RWPE2 (cell line): ENCODE data around the gene SCARB2.

ENCODE experiments used
- ATAC-seq: fragments of 200-7000 bp; cut with Tn5 transposase; 3 replicates; pipeline ENCODE4 v1.9.1; 2021; ENCODE audit warnings: low read depth
- DNase-seq: peaks from one replicate; pipeline ENCODE4 v3.0.0-alpha.2; 2020; ENCODE audit warnings: low spot score
- H3K27ac ChIP-seq: fragments of 450-650 bp; 2 replicates; pipeline ENCODE4 v1.5.1; 2017; ENCODE audit warnings: mild to moderate bottlenecking; ENCODE audit not compliant: poor library complexity, severe bottlenecking
- H3K27me3 ChIP-seq: fragments of 250-450 bp; sonication (Bioruptor Pico); 2 replicates; pipeline ENCODE4 v1.5.1; 2021; ENCODE audit warnings: mild to moderate bottlenecking, moderate library complexity; ENCODE audit not compliant: insufficient read depth, poor library complexity, severe bottlenecking
- H3K36me3 ChIP-seq: fragments of 250-450 bp; sonication (Bioruptor Pico); 2 replicates; pipeline ENCODE4 v1.5.1; 2020; ENCODE audit warnings: low read depth, mild to moderate bottlenecking, moderate library complexity
- H3K4me1 ChIP-seq: fragments of 250-450 bp; sonication (Bioruptor Pico); 2 replicates; pipeline ENCODE4 v1.5.1; 2021; ENCODE audit warnings: mild to moderate bottlenecking, moderate library complexity; ENCODE audit not compliant: insufficient read depth, poor library complexity, severe bottlenecking
- H3K4me3 ChIP-seq: fragments of 250-450 bp; sonication (Bioruptor Pico); 2 replicates; pipeline ENCODE4 v1.5.1; 2021; ENCODE audit warnings: mild to moderate bottlenecking, moderate library complexity; ENCODE audit not compliant: severe bottlenecking
- H3K9me3 ChIP-seq: fragments of 250-450 bp; sonication (Bioruptor Pico); 2 replicates; pipeline ENCODE4 v1.5.1; 2021; ENCODE audit warnings: mild to moderate bottlenecking, moderate library complexity; ENCODE audit not compliant: severe bottlenecking
- CTCF ChIP-seq: fragments of 450-650 bp; IDR thresholded peaks from one replicate; pipeline ENCODE4 v1.5.1; 2017; ENCODE audit warnings: mild to moderate bottlenecking, moderate library complexity; ENCODE audit not compliant: poor library complexity, severe bottlenecking

SCARB2 gene

GRCh38 chr4:76192236-76192635 lies 21.4 kb downstream of the SCARB2 start:
- no peaks in the 10 kb centered on the region for H3K9me3 ChIP-seq
- no peak for TF ChIP-seq CTCF
- H3K36me3 ChIP-seq, result peaks cover 36% of the 10 kb centered on the region
- DNase-seq (no peak), ATAC-seq (no peak)
- no peaks in the 10 kb centered on the region for H3K27me3 ChIP-seq
- H3K27ac ChIP-seq, result no peak overlapping the region
- H3K4me3 ChIP-seq, result no peak overlapping the region
- H3K4me1 ChIP-seq, result peaks cover 20% of the 10 kb centered on the region

- Histone ChIP-seq H3K27me3 (no peaks in the 10 kb centered on the region), H3K36me3 (peaks cover 24% of the 10 kb centered on the region), H3K9me3 (no peaks in the 10 kb centered on the region), H3K4me3 (no peak overlapping the region), H3K4me1 (no peaks in the 10 kb centered on the region), H3K27ac (no peak overlapping the region)
- ATAC-seq (no peak), DNase-seq (no peak)
- TF ChIP-seq CTCF, result no peak
These were observed 25.1 kb downstream of the SCARB2 start for GRCh38 chr4:76188557-76188956.

- H3K4me1 ChIP-seq, result no peaks in the 10 kb centered on the region
- H3K9me3 ChIP-seq, result no peaks in the 10 kb centered on the region
- DNase-seq (no peak), ATAC-seq (no peak)
- H3K36me3 ChIP-seq, result peaks cover 20% of the 10 kb centered on the region
- H3K27me3 ChIP-seq, result no peaks in the 10 kb centered on the region
- H3K4me3 ChIP-seq, result no peak overlapping the region
- H3K27ac ChIP-seq, result no peak overlapping the region
- no peak for TF ChIP-seq CTCF
These were observed 25.5 kb downstream of the SCARB2 start for GRCh38 chr4:76188149-76188548.

- no peaks in the 10 kb centered on the region for H3K27me3 ChIP-seq
- peaks cover 6% of the 10 kb centered on the region for H3K4me1 ChIP-seq
- TF ChIP-seq CTCF, result no peak
- no peak overlapping the region for H3K4me3 ChIP-seq
- no peak for DNase-seq
- ATAC-seq, result no peak
- H3K36me3 ChIP-seq, result peaks cover 10% of the 10 kb centered on the region
- H3K27ac ChIP-seq, result no peak overlapping the region
- no peaks in the 10 kb centered on the region for H3K9me3 ChIP-seq
These were observed 26.5 kb downstream of the SCARB2 start for GRCh38 chr4:76187152-76187551.

GRCh38 chr4:76182463-76182862 lies 31.2 kb downstream of the SCARB2 start:
- peaks cover 6% of the 10 kb centered on the region for H3K4me1 ChIP-seq
- H3K4me3 ChIP-seq, result no peak overlapping the region
- peaks cover 30% of the 10 kb centered on the region for H3K36me3 ChIP-seq
- no peaks in the 10 kb centered on the region for H3K27me3 ChIP-seq
- no peaks in the 10 kb centered on the region for H3K9me3 ChIP-seq
- TF ChIP-seq CTCF, result no peak
- ATAC-seq (peak; percentile 61; the same call in 2 of the 3 replicates), DNase-seq (no peak)
- H3K27ac ChIP-seq, result no peak overlapping the region
